HT1080 (cell line): ENCODE data around the gene AHDC1. TPM values are rescaled to one million over a fixed set of nuclear protein-coding genes. Genes with fewer than 3 reads are reported as not detected.
"Not testable (repeated sequence)": the region's sequence is repeated elsewhere in the genome, so short reads cannot be mapped to it uniquely, and the experiment has no call there.

Experiments used
- DNase-seq: peaks from one replicate; pipeline ENCODE4 v3.0.0-alpha.2; 2015; ENCODE audit warnings: low read depth
- total RNA-seq: library from RNA; depleted of rRNA; stranded (reverse); fragments of >200 nt; shearing (Covaris generic); gene quantifications from 2 replicates; pipeline ENCODE4 v1.2.3, GENCODE V29; 2014

AHDC1 gene
- total RNA-seq, 1 experiment from 2014 or later = 10.3 TPM

DNA sequence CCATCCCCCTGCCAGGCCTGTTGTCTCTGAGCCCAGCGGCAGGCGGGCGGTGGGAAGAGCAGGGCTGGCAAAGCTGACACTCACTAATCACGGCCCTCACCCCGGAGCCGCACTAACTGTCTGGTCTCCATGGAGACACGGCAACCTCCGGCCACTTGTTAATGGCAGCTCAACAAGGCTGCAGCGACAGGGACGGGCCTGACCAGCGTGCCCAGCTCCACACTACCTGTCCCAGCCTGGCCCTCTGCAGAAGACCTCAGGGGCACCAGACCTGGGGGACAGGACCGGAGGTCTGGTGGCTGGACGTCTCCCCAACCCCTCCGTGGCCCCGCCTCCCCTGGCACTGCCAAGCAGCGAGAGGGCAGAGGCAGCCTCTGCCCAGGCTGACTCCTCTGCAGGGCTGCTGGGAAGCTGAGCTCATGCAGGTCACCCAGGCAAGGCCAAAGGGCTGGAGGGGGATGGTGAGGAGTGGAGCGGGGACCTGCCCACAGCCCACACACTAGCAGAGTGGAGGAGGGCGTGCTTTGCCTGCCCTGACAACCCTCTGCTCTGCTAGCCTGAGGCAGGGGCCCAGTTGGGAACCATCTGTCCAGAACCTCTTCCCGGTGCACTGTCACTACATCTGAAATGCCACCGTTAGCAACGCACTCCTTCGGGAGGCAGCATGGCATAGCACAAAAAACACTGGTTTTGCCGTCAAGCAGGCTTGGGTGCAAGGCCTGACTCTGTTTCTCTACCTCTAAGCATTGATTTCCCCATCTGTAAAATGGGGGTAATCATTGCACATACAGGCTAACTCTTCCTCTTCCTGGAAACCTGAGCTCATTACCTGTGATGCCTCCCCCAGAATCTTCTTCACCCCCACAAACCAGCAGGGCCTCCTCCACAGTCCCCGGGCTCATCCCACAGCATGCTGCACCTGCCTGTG, 84.3 kb downstream of the AHDC1 start:
- DNase-seq = no peak

DNA sequence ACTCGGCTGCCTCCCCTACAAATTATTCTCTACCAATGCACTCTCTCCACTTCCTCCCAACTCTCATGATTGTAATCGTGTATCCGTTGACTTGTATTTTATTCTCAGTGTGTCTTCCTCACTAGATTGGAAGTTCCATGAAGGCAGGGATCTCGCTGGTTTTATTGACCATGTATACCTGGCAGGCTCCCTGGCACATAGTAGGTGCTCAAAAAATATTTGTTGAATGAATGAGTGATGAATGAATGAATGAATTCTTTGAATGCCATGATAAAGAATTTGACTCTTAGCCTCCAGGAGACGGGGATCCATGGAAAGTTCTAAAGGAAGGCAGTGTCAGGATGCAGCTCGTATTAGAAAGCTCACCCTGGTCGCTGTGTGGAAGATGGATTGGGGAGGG, 85.1 kb downstream of the AHDC1 start:
- no peak for DNase-seq

DNA sequence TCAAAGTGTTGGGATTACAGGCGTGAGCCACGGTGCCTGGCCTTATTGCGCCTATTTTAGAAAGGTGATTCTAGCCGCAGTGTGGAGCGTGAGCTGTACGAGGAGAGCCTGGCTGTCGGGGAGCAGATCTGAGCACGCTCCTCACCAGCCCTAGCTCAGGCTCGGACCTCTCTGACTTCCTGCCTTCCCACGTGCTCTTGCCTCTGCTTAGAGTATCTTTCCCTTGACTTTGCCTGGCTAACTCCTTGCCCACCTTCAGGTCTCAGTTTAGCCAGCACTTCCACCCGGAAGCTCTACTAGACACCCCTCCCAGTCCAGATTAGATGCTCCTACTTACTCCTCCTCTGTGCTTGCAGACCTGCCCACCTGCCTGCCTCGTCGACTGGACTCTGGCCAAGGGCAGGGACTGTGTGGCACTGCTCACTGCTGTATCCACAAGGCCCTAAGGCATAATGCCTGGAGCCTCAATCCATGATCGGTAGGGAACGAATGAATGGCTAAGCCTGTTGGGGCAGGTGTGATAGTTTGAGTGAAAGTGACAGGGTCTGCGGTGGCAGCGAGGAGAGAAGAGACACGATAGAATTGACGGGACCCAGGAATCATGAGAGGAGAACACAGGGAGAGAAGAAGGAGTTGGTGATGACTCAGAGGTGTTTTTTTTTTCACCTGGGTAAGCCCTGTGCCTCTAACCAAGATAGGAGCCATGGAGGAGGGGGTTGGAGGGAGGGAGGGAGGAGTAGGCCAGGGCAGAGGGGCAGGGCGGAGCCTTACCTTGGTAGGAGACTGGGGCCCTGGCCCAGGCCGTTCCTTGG, 85.8 kb downstream of the AHDC1 start:
- DNase-seq = no peak

DNA sequence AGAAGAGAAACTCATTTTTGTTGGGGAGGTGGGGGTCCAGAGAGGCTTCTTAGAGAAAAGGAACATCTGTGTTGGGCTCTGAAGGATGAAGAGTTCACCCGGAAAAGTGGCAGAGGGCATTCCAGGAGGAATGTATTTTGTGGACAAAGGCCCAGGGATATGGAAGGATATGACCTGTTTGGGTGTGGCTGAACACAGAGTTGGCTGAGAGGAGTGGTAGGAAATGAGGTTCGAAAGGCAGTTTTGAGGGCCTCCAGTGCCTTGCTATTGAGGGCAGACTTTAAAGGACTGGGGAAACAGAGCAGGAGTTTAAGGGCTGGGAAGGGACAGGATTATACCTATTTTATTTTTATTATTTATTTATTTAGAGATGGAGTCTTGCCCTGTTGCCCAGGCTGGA, 86.6 kb downstream of the AHDC1 start:
- DNase-seq = no peak

DNA sequence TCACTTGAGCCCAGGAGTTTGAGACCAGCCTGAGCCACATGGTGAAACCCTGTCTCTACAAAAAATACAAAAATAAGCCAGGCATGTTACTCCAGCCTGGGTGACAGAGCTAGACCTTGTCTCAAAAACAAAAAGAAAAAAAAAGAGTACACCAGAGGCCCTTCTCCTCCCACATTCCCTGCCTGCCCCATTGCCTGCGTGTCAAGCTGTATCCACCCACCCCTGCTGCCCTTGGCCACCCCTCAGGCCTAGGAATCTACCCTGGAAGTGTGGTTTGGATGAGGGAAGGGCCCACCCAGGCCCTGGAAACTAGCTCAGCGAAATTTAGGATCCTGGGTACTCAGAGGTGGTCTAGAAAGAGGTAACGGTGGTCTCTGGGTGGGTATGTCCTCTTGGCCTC, 88.3 kb downstream of the AHDC1 start:
- no peak for DNase-seq

DNA sequence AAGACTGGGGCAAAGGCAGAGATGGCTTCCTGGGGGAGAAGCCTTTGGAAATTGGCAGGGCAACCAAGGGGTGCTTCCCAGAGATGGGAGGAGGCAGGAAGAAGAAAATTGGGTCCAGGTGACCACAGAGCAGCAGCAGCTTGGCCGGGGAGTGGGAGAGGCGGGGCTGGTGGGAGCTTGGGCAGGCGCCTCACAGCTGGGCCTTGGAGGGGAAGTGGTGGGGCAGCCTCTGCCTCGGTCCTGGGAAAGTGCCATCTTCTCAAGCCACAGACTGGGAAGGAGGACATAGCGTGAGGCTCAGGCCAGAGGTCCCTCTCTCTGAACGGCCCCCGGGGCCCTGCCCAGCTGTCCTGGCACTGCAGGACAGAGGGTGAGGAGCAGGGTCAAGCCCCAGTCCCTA, 90.0 kb downstream of the AHDC1 start:
- no peak for DNase-seq

DNA sequence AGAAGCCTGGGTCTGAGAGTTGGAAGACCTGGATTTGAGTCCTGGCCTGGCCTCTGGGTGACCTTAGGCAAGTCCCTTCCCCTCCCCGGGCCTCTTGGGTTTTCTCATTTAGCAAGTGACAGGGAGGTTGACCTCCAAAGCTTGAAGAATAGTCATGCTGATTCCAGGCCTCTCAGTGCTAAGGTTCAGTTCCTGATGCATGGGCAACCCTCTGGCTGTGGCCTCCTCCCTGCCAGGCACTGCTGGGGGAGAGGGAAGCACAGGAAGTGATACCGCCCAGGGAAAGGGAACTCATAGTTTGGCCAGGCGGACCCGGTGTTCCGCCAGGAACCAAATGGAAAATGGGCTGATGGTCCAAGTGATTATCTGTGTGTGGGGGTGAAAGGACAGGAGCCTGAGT, 90.4 kb downstream of the AHDC1 start:
- no peak for DNase-seq

DNA sequence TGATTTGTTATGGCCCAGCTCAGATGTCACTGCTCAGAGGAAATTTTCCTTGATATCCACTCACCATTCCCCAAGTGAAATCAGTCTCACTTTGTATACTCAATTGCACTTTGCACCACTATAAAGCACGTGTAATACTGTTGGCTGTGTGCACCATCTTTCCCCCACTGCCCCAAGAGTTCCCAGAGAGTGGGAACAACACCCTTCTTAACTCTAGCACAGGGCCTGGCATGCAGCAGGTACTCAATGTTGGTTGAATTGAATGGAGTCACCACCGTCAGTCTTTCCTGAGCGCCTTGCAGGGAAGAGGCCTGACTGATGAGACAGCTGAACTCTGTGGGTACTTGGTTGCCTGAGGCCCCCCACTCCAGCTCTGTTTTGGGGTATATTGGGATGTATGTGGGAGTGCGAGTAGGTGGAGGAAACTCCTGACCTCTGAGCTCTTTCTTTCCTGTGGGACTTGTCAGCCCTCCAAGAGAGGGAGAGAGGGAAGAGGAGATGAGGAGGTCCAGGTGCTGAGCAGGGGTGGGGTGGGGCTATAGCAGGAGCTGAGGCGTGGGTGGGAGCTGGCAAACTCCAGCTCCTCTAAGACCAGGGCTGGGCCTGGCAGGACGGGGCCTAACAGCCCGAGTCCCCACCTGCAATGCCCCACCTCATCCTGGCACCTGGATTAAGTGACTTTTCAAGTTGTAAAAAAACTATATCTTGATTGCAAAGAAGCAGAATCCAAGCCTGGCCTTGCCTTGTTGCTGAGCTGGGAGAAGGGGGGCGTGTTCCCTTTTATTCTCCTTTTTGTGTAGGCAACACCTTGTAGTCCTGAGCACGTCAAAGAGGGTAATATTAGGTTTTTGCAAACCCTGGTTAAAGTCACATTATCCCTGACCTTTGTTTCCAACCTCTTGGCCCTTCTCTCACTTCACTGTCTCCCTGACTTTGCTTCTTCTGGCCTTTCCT, 94.5 kb downstream of the AHDC1 start:
- DNase-seq = no peak

DNA sequence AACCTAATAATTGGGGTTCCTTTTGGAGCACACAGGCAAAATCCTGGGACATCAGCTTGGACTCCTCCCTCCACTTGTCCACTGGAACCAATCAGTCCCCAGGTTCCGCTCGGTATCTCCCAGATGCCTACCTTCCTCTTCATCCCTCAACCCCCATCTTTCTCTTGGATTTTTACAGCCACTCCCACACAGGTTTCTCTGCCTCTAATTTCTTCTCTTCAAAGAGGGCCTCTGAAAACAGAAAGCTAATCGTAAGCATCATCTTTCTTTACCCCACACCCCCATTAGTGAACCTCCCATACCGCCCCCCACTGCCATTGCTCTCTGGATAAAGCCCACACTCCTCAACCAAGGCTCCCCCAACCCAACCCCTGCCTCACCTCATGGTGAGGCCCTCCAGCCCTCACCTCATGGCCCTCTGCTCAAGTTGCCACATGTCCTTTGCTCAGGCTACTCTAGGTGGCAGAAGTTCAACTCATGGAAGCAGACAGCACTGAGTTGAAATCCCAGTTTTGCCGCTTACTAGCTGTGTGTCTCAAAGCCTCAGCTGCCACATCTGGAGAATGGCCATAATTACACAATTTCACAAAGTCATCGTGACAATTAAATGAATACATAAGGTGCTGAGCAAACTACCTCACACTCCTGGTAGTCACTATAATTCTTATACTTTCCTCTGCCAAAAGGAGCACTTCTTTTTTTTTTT, 95.8 kb downstream of the AHDC1 start:
- DNase-seq = no peak

DNA sequence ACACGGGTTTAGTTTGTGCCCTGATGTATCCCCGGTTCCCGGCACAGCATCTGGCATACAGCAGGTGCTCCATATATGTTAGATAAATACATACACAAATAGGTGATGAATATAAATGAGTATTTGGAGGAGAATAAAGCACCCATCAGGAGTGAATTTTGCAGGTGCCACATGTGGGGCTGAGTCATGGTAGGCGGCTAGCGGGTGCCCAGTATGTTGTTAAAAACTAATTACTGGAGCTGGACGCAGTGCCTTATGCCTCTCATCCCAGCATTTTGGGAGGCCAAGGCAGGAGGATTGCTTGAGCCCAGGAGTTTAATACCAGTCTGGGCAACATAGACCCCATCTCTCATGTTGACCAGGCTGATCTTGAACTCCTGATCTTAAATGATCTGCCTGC, 97.2 kb downstream of the AHDC1 start:
- DNase-seq = no peak

DNA sequence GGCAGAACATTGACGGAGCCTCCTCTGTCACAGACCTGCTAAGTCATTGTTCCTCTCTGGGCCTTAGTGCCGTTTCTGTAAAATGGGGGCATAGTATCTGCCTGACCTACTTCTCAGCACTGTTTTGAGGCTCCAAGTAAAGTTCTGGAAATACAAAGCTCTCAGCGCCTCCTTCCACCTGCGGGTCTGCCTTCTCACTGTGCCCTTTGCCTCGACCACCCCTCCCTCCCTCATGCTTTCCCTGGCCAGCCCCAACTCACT, 98.6 kb downstream of the AHDC1 start:
- no peak for DNase-seq

DNA sequence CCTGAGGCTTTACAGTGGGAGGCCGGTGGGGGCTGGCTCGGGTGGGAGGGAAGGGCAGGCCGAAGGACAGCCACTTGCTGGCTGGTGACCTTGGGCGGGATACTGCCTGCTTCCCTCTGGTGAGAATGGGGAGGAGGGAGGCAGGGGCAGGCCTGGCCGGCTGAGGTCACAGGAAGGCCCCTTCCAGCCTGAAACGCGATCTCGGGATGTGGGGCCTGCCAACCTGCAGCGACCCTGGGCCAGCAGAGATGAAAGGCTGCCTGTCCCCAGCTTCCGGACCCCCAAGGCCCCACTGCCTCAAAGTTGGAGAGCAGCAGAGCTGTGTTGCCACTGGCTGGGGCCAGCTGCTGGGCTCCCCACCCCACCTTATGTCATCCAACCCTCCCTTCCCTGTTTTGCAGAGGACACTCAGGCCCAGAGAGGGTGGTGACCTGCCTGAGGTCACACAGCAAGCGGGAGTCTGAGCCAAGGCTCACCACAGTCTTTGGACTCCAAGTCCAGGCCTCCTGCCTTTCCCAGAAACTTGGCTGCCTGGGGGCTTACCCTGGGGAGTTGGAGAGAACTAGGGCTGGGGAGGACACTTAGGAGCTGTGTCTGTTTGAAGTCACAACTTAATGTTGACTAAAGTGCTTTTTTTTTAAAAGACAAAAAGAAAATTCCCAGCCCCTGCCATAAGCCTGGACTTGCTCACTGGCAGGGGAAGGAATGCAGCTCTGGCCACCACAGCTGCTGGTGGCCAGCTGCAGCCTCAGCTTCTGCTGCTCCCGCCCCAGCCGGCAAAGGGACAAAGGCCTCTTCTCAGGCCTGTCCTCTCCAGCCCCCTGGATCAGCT, 99.1 kb downstream of the AHDC1 start:
- no peak for DNase-seq

DNA sequence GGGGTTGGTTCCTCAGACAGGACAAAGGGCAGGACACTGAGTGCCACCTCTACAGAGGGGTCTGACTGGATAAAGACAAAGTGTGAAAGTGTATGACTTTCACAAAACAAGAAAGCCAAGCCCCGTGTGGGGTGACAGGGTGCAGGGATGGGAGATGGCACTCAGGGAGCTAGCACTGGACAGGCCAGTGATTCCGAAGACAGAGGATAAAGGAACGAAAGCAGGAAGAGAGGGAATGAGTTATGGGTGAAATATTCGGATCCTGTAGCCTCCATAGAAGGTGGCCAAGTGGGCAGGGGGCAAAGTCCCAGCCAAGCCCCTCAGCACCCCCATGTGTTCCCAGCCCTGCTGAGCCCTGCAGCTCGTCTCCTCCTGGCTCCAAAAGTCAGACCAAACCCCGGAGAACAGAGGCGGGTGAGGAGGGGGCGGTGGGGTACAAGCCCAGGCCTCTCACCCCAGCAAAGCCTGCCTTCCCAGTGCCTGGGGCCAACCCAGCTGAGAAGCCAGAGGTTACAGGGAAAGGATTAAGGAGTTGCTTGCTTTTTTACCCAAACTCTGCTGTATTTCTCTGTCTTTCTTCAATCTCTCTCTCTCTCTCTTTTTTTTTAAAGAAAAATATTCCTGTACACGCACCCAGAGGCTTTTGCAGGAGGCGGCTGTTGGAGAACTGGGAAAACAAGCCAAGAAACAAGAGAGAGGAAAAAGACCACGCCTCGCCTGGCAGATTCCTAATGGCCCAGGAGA, 99.9 kb downstream of the AHDC1 start:
- no peak for DNase-seq

DNA sequence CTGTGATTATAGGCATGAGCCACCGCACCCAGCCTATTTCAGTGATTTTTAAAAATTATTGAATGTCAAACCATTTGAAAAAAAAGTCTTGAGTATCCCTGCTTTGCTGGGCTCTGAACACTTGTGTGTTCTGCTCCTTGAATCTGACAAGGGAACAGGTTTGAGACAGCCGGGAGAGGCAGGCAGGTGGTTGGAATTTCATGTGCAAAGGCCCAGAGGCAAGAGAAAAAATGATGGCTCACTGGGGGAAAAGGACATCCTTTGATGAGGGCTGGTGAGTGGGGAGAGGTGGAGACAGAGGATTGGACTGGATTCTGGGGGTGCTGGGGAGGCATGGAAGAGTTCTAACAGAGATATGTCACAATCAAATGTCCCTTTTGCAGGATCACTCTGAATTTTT, 100.9 kb downstream of the AHDC1 start:
- DNase-seq = no peak

DNA sequence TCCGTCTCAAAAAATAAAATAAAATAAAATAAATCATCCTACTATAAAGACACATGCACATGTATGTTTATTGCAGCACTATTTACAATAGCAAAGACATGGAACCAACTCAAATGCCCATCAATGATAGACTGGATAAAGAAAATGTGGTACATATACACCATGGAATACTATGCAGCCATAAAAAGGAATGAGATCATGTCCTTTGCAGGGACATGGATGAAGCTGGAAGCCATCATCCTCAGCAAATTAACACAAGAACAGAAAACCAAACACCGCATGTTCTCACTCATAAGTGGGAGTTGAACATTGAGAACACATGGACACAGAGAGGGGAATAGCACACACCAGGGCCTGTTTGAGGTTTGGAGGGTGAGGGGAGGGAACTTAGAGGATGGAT, 102.8 kb downstream of the AHDC1 start:
- not testable (repeated sequence) for DNase-seq

DNA sequence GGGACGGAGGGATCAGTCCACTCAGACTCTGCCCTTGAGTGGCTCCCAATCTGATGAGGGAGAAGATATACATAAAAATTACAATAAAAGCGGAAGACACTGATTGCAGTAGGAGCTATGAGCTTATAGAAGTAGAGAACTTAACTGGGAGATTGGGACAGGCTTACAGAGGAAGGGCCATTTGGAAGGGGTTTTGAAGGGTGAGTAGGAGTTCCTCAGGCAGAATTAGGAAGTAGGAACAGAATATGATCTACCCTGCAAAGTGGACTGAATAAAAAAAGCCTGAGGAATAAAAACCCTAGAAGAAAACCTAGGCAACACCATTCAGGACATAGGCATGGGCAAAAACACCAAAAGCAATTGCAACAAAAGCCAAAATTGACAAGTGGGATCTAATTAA, 104.8 kb downstream of the AHDC1 start:
- no peak for DNase-seq

DNA sequence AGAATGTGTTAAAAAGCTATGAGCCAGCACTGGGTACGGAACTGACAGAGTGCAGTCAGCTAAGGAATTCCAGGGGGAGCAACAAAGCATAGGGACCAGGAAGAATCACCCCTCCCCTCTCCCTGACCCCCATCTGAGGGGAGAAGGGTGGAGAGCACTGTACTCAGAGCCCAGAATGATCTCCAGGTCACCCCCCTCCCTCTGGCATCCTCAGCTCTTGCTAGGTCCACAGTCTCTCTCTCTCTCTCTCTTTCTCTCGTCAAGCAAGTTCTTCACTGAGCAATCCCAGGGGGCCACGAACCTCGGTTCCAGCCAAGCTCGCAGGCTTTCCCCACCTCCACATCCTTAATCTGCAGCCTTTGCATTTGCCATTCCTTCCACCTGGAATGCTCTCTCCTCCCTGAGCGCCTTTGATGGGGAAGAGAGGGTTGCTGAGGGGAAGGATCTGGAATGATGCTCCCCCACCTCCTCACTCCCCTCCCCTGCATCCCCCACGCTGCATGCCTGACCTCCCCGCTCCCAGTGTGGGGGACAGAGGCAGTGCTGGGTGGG, 107.3 kb downstream of the AHDC1 start:
- DNase-seq = no peak

DNA sequence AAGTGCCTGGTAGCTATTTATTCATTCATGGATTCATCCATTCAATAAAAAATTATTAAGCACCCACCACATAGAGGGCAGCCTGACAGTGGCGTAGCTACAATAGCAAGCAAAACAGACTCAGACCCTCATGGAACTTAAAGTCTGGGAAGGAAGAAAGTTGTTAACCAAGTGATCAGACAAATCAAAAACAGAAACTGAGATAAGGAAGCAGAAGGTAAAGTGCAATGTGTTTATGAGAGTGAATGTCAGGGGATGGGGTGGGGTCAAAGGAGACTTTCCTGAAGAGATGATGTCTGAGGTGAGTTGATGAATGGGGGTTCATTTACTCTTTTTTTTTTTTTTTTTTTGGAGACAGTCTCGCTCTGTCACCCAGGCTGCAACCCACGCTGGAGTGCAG, 111.1 kb downstream of the AHDC1 start:
- no peak for DNase-seq
